KOPT-K1 (cell line): Measurements from ENCODE around the gene ZMYND10.
"Not testable (repeated sequence)": the region's sequence is repeated elsewhere in the genome, so short reads cannot be mapped to it uniquely, and the experiment has no call there.

Source experiments
- H3K27ac ChIP-seq: fragments of 200-600 bp; sonication (generic); 2 replicates; pipeline ENCODE4 v1.5.1; 2016; ENCODE audit warnings: antibody characterized with exemption, mild to moderate bottlenecking, low read depth, low read length; ENCODE audit not compliant: poor library complexity, severe bottlenecking
- H3K36me3 ChIP-seq: fragments of 200-600 bp; sonication (generic); 2 replicates; pipeline ENCODE4 v1.5.1; 2017; ENCODE audit warnings: antibody characterized with exemption, mild to moderate bottlenecking, low read length, moderate library complexity; ENCODE audit not compliant: insufficient read depth
- H3K9me3 ChIP-seq: fragments of 200-600 bp; sonication (generic); 2 replicates; pipeline ENCODE4 v1.5.1; 2017; ENCODE audit warnings: antibody characterized with exemption, low read length, mild to moderate bottlenecking; ENCODE audit not compliant: insufficient read depth, poor library complexity, severe bottlenecking

The ZMYND10 gene

GRCh38 chr3:50318615-50319014 is 26.9 kb downstream of the ZMYND10 start:
- Histone ChIP-seq H3K27ac (no peak overlapping the region), H3K9me3 (no peaks in the 10 kb centered on the region), H3K36me3 (peaks cover 39% of the 10 kb centered on the region; the same call in 1 of the 2 replicates)

GRCh38 chr3:50318163-50318562 is 27.4 kb downstream of the ZMYND10 start:
- Histone ChIP-seq H3K9me3 (no peaks in the 10 kb centered on the region), H3K36me3 (peaks cover 35% of the 10 kb centered on the region; the same call in 1 of the 2 replicates), H3K27ac (no peak overlapping the region)

- Histone ChIP-seq H3K9me3 (no peaks in the 10 kb centered on the region), H3K36me3 (peaks cover 35% of the 10 kb centered on the region; the same call in 1 of the 2 replicates), H3K27ac (no peak overlapping the region)
Observed at GRCh38 chr3:50317300-50317699, 28.2 kb downstream of the ZMYND10 start.

- no peak overlapping the region for H3K27ac ChIP-seq
Observed at GRCh38 chr3:50316657-50317242, 28.8 kb downstream of the ZMYND10 start.

GRCh38 chr3:50314816-50315215 is 30.7 kb downstream of the ZMYND10 start:
- Histone ChIP-seq H3K27ac (no peak overlapping the region), H3K9me3 (peaks cover 2% of the 10 kb centered on the region), H3K36me3 (peaks cover 35% of the 10 kb centered on the region; the same call in 1 of the 2 replicates)

More at GRCh38 chr3:50316657-50317242, 28.8 kb downstream of the ZMYND10 start:
- Histone ChIP-seq H3K9me3 (no peaks in the 10 kb centered on the region), H3K36me3 (peaks cover 35% of the 10 kb centered on the region; the same call in 1 of the 2 replicates)

GRCh38 chr3:50314342-50314741 is 31.2 kb downstream of the ZMYND10 start:
- H3K36me3 ChIP-seq: peaks cover 31% of the 10 kb centered on the region; the same call in 1 of the 2 replicates
- H3K27ac ChIP-seq: no peak overlapping the region
- H3K9me3 ChIP-seq: peaks cover 6% of the 10 kb centered on the region

GRCh38 chr3:50312041-50312440 is 33.5 kb downstream of the ZMYND10 start:
- not testable (repeated sequence) for H3K36me3 ChIP-seq, H3K27ac ChIP-seq
- peaks cover 15% of the 10 kb centered on the region for H3K9me3 ChIP-seq

GRCh38 chr3:50304601-50305000 is 40.9 kb downstream of the ZMYND10 start:
- Histone ChIP-seq H3K9me3 (peaks cover 16% of the 10 kb centered on the region), H3K36me3 (no peaks in the 10 kb centered on the region), H3K27ac (no peak overlapping the region)

- no peak within 1 kb of the TSS for H3K27ac ChIP-seq
Observed at GRCh38 chr3:50303013-50303815, 42.3 kb downstream of the ZMYND10 start, which contains the start of gene HYAL1. Gene HYAL1 (minus strand): TSS chr3:50303574. CDS start chr3:50302956, 618 bp downstream.

GRCh38 chr3:50302095-50303012 is 43.2 kb downstream of the ZMYND10 start:
- Histone ChIP-seq H3K36me3 (no peaks in the 10 kb centered on the region), H3K9me3 (peaks cover 5% of the 10 kb centered on the region), H3K27ac (no peak overlapping the region)

More at GRCh38 chr3:50303013-50303815, 42.3 kb downstream of the ZMYND10 start, which contains the start of gene HYAL1:
- Histone ChIP-seq H3K9me3 (peaks cover 5% of the 10 kb centered on the region), H3K36me3 (no peaks in the 10 kb centered on the region)

- H3K36me3 ChIP-seq: no peaks in the 10 kb centered on the region
- H3K9me3 ChIP-seq: no peaks in the 10 kb centered on the region
- no peak overlapping the region for H3K27ac ChIP-seq
Observed at GRCh38 chr3:50300681-50301254, 44.8 kb downstream of the ZMYND10 start.

- H3K9me3 ChIP-seq: no peaks in the 10 kb centered on the region
- no peaks in the 10 kb centered on the region for H3K36me3 ChIP-seq
- H3K27ac ChIP-seq: peak overlapping the region; percentile 62
Observed at GRCh38 chr3:50299929-50300680, 45.4 kb downstream of the ZMYND10 start.

GRCh38 chr3:50299638-50299928 is 45.9 kb downstream of the ZMYND10 start:
- Histone ChIP-seq H3K27ac (peak overlapping the region; percentile 62), H3K9me3 (no peaks in the 10 kb centered on the region), H3K36me3 (no peaks in the 10 kb centered on the region)
